Activated T-cell treated with anti-CD3 and anti-CD28 coated beads, Interleukin-2, amount 50 U/mL, for 48 hours (primary cell): ENCODE results near the gene TSC2.
A peak's percentile ranks its signal among the peaks of the same experiment; 100 is the strongest.
"Not testable (repeated sequence)": the region's sequence is repeated elsewhere in the genome, so short reads cannot be mapped to it uniquely, and the experiment has no call there.

Experiments
- DNase-seq, 2 experiments: peaks; one replicate each; pipeline ENCODE4 v3.0.0-alpha.2; 2020

TSC2 gene

DNA sequence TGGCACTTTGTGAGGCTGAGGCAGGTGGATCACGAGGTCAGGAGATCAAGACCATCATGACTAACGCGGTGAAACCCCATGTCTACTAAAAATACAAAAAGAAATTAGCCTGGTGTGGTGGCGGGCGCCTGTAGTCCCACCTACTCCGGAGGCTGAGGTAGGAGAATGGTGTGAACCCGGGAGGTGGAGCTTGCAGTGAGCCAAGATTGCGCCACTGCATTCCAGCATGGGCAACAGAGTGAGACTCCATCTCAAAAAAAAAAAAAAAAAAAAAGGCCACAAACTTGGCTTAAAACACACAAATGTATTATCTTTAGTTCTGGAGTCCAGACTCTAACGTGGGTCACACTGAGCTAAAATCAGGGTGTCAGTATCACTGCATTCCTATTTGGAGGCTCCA lies 36.1 kb upstream of the TSC2 start:
- not testable (repeated sequence) for DNase-seq

GRCh38 chr16:2013527-2013926 lies 34.3 kb upstream of the TSC2 start:
- no peak for DNase-seq

- no peak for DNase-seq
These were observed 32.5 kb upstream of the TSC2 start for GRCh38 chr16:2015117-2015946.

DNA sequence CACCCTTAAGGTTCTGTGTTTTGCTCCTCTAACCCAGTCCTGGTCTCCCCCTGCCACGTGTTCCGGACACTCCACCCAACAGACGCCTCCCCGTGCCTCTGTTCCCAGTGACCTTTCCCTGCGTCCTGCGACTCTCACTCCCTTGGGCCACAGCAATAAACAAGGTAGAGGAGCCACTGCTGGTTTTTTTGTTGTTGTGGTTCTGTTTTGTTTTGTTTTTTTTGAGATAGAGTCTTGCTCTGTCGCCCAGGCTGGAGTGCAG lies 31.9 kb upstream of the TSC2 start:
- no peak for DNase-seq

GRCh38 chr16:2016407-2016922 lies 31.3 kb upstream of the TSC2 start:
- DNase-seq = peak; percentile 49 to 55

DNA sequence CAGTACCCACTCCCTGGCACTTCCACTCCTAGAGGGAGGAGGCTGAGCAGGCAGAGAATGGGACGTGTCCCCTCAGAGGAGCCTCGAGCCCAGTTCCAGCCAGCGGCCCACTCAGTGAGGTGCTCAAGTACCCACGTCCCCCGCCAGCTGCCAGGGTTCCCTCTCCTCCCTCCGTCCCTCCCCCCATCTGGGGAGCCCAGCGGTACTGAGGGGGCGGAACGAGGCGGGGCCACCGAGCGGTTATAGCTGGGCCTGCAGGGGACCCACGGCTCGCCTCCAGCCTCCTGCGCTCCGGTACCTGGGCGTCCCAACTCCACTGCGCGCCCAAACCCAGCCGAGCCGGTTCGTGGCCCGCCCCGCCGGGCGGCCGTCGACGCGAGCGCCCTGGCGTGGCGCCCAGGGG lies 28.3 kb upstream of the TSC2 start, which contains the start of gene NPW:
NPW (plus strand) TSS at position 268 of the 403 bp plus-strand sequence.
- peak; percentile 50 to 62 for DNase-seq

- DNase-seq = peak in 1 of 2 experiments; percentile 33
These were observed 27.6 kb upstream of the TSC2 start for GRCh38 chr16:2019921-2020831.

GRCh38 chr16:2022723-2023091 lies 25.1 kb upstream of the TSC2 start:
- no peak for DNase-seq

DNA sequence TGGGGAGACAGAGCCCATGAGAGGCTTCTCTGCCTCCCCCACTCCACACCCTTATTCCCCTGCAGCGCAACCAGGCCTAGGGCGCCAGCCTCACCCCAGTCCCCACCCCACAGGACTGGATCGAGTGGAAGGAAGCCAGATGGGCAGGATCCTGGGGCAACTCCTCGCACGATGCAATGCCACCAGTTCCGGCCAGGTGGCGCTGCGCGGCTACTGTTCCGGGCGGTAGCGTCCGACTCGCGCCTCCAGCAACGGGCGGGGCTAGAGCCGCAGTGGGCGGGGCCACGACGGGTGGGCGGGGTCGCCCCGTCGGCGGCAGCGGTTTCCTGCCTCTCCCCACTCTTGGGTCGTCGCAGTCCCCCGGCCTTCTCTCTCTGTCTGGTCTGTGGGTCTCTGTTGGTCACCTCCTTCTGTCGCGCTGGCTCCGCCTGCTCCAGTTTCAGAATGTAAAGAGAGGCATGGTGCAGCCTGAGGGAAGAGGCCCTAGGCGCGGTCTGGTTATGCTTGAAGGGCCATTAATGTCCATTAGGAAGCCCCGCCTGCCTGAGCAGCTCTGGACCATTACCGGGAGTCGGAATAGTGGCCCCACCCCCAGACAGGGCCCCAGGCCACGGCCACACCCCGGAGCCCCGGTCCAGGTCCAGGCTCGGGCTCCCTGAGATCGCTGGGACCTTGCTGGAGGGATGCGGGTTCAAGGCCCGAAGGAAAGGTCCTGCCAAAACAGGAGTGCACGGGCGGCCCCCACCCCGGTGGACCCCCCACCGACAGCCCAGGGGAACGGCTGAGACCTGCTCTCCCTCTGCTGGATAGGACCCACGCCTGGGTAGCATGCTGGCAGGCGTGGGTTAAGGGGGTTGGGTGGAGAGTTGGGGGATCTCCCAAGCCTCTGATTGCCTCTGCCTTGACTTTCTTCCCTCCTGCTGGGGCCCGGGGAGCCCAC lies 24.4 kb upstream of the TSC2 start:
- peak; percentile 99 for DNase-seq

DNA sequence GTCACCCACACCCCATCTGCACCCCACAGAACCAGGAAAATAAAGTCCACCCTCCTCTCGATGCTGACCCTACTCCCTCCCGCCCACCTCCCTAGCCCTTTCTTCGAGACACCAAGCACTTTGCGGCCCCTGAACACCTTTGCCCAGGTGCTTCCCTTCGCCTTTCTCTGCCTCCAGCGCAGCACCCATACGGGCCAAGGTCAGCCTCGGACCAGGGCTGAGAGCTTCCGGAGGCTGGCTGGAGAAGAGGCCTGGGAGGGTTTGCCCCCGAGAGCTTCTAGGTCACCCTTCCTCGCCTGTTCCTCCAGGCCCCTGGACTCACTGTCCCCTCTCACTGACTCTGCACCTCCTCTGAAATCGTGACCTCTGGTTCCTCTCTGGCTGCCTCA lies 23.8 kb upstream of the TSC2 start:
- DNase-seq = no peak

- DNase-seq = no peak
These were observed 22.5 kb upstream of the TSC2 start for GRCh38 chr16:2025251-2025650.

DNA sequence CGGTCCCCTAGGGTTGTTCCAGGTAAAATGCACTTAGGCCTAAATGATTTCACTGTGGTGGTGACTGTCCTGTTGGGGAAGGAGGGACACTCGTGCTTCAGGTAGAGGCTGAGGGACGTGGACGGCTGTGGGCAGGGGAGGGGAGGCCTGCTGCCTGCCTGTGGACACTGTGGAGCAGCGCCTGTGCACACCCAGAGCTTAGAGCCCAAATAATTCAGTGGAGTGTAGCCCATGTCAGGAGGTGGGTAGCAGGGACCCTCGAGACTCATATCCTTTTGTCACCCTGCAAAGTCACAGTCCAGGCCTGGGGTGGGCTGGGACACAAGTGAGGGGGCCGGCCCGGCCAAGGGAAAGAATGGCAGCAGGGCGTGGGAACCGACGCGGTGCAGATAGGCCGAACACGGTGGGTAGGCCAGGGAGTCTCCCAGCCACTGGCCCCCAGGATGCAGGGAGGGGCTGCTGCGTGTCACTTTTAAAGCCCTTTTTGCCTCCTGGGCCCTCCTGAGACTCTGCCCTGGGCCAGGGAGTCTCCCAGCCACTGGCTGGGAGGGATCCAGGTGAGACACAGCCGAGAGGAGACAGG lies 21.8 kb upstream of the TSC2 start:
- no peak for DNase-seq

GRCh38 chr16:2026461-2027023 lies 21.2 kb upstream of the TSC2 start, which contains the start of gene NHERF2:
Gene NHERF2 (plus strand): TSS chr16:2026902. CDS start chr16:2027006, 104 bp downstream.
- no peak for DNase-seq

DNA sequence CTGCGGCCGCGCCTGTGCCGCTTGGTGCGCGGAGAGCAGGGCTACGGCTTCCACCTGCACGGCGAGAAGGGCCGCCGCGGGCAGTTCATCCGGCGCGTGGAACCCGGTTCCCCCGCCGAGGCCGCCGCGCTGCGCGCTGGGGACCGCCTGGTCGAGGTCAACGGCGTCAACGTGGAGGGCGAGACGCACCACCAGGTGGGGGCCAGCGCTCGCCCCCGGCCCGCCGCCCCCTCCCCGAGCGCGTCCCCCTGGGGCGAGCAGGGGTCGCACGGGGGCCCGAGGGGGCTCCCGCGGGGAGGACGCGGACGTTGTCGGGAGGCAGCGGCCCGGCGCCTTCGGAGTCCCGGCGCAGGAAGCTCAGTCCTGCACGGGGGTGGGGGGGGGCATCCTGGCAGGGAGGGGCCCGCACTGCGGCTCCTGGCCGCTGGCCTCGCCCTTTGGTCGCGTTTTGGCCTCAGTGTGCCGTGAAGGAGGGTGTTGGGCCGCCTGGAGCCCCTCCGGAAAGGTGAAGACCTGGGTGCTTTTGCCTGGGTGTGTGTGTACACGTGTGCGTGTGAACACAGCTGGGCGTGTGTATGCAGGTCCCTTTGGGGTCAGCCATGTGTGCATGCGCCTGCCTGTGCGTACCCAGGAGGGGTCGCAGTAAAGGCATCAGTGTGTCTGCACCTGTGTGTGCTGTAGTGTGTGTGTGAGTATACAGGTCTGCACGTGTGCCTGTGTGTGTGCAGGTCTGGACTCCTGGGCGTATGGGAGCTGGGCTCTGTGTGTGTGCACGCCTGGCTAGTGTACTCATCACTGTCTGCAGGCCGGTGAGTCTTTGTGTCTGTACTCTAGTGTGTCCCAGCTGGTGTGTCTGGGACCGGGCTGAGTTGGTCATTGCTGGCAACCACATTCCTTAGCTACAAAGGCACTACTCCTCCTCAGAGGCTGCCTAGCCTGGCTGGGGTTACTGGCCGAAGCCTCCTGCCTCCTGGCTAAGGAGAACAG lies 20.5 kb upstream of the TSC2 start:
- DNase-seq = no peak

- no peak for DNase-seq
These were observed 19.6 kb upstream of the TSC2 start for GRCh38 chr16:2028146-2028545.

DNA sequence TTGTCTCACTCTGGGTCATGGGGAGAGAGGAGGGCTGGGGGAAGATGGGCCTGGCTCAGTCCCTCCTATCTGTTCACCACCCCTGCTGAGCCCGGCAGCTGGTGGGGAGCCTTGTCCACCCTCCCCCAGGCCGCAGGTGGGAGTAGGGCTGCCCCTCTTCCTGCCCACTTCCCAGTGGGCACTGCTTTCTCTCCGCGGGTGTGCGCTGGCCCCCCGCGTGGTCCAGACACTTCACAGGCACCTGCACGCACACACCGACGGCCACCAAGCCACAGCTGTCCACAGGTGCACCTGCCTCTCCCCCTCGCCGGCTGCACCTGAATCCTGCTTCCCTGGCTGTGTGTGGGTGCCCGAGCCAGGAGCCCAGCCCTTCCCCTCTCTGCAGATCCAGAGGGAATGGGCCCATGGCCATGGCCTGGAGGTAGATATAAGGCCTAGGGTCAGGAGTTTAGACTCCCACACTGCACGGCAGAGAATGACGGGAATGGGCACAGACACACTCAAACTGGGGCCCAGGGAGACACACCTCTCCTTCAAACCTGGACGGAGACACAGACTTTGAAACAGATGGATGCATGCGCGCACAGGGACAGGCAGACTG lies 19.1 kb upstream of the TSC2 start:
- DNase-seq = no peak

DNA sequence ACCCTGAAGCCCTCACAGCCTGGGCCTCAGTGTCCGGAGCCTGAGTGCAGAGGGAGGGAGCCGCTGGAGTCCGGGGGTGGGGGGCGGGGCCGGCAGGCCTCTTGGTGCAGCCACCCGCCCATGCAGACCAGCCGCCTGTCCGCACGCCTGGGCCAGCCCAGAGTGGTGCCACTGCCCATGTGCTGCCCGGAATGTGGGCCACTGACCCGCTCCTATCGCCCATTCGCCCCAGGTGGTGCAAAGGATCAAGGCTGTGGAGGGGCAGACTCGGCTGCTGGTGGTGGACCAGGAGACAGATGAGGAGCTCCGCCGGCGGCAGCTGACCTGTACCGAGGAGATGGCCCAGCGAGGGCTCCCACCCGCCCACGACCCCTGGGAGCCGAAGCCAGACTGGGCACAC lies 18.4 kb upstream of the TSC2 start:
- no peak for DNase-seq

GRCh38 chr16:2030036-2030435 lies 17.7 kb upstream of the TSC2 start:
- no peak for DNase-seq

GRCh38 chr16:2031081-2031577 lies 16.7 kb upstream of the TSC2 start:
- no peak for DNase-seq
